ENCODE results near the gene RGS14. TPM values are rescaled to one million over a fixed set of nuclear protein-coding genes. Genes with fewer than 3 reads are reported as not detected.

The RGS14 gene
- total RNA-seq, 1 donor from 2014 or later, result 16.6 TPM

GRCh38 chr5:177396078-177396477 lies 38.4 kb downstream of the RGS14 start:
- Mint-ChIP-seq H3K4me3 (no peak overlapping the region), H3K9me3 (no peaks in the 10 kb centered on the region), H3K27me3 (peaks cover 13% of the 10 kb centered on the region), H3K27ac (no peak overlapping the region), H3K36me3 (no peaks in the 10 kb centered on the region), H3K4me1 (ENCODE audit: unreplicated experiment) (no peaks in the 10 kb centered on the region)
- TF ChIP-seq CTCF (conservative IDR thresholded peaks at IDR 0.05), result no peak
- DNase-seq (ENCODE audit: extremely low spot score, unreplicated experiment), result no peak

- H3K4me1 Mint-ChIP-seq (ENCODE audit: unreplicated experiment), result no peaks in the 10 kb centered on the region
- no peak overlapping the region for H3K27ac Mint-ChIP-seq
- no peak for DNase-seq (ENCODE audit: extremely low spot score, unreplicated experiment)
- H3K27me3 Mint-ChIP-seq, result peaks cover 20% of the 10 kb centered on the region
- no peak for TF ChIP-seq CTCF (conservative IDR thresholded peaks at IDR 0.05)
- H3K9me3 Mint-ChIP-seq, result no peaks in the 10 kb centered on the region
- no peaks in the 10 kb centered on the region for H3K36me3 Mint-ChIP-seq
- no peak overlapping the region for H3K4me3 Mint-ChIP-seq
These were observed 39.1 kb downstream of the RGS14 start for GRCh38 chr5:177396807-177397206.

DNA sequence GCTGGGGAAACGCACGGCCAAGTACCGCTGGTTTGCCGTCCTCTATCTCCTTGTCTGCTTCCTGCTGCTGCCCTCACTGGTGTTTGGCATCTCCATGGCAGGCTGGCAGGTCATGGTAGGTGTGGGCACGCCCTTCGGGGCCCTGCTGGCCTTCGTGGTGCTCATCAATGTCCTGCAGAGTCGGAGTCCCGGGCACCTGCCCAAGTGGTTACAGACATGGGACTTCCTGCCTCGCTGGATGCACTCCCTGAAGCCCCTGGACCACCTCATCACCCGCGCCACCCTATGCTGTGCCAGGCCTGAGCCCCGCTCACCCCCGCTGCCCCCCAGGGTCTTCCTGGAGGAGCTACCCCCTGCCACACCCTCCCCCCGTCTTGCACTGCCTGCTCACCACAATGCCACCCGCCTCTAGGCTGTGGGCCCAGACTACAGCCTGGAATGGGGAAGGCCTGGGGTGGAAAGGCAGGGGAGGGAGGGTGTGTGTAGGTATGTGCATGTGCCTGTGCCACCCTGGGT lies 40.2 kb downstream of the RGS14 start:
- H3K4me1 Mint-ChIP-seq (ENCODE audit: unreplicated experiment), result peaks cover 8% of the 10 kb centered on the region
- H3K36me3 Mint-ChIP-seq, result no peaks in the 10 kb centered on the region
- TF ChIP-seq CTCF (conservative IDR thresholded peaks at IDR 0.05), result no peak
- H3K27ac Mint-ChIP-seq, result no peak overlapping the region
- no peak overlapping the region for H3K4me3 Mint-ChIP-seq
- no peak for DNase-seq (ENCODE audit: extremely low spot score, unreplicated experiment)
- peaks cover 32% of the 10 kb centered on the region for H3K27me3 Mint-ChIP-seq
- H3K9me3 Mint-ChIP-seq, result no peaks in the 10 kb centered on the region

DNA sequence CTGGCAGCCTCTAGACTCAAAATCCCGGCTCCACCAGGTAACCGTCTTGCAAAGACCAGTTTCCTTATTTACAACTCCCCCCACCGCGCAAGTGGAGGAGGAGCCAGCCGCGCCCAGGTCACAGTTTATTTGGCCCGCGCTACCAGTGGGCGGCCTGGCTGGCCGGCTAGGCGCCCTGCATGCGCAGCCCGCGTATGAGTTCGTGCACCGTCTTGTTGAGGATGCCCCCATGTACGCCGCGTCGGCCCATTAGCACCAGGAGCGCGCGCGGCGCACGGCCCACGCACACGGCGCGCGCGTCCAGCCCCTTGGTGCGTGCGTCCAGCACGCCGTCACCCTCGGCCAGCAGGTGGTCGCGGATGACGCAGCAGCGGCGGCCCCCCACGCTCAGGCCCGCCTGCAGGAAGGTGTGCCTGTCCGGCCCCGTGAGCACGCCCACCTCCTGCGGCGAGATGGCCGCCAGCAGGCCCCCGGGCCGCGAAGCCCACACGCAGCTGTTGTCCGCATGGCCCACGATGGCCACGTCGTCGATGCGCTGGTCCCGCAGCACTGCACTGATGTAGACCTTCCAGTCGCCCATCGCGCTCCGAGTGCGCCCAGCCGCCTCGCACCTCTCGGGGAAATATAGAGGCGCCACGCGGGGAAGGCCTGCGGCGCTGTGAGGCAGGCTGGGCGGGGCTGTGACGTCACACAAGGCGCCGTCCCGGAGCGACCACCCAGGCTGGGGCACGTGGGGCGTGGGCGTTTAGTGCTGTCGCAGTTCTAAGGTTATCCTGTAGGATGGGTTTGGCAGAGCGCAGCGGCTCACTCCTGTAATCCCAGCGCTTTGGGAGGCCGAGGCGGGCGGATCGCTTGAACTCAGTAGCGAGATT lies 42.5 kb downstream of the RGS14 start, which contains the start of gene PFN3:
TSS of gene PFN3 (minus strand) at position 665 of the 872 bp plus-strand sequence. CDS start at position 580, 85 bp downstream.
- no peaks in the 10 kb centered on the region for H3K9me3 Mint-ChIP-seq
- H3K27me3 Mint-ChIP-seq, result peaks cover 43% of the 10 kb centered on the region
- no peak for DNase-seq (ENCODE audit: extremely low spot score, unreplicated experiment)
- peaks cover 8% of the 10 kb centered on the region for H3K4me1 Mint-ChIP-seq (ENCODE audit: unreplicated experiment)
- no peak within 1 kb of the TSS for H3K27ac Mint-ChIP-seq
- no peaks in the 10 kb centered on the region for H3K36me3 Mint-ChIP-seq
- no peak for TF ChIP-seq CTCF (conservative IDR thresholded peaks at IDR 0.05)
- no peak within 1 kb of the TSS for H3K4me3 Mint-ChIP-seq

DNA sequence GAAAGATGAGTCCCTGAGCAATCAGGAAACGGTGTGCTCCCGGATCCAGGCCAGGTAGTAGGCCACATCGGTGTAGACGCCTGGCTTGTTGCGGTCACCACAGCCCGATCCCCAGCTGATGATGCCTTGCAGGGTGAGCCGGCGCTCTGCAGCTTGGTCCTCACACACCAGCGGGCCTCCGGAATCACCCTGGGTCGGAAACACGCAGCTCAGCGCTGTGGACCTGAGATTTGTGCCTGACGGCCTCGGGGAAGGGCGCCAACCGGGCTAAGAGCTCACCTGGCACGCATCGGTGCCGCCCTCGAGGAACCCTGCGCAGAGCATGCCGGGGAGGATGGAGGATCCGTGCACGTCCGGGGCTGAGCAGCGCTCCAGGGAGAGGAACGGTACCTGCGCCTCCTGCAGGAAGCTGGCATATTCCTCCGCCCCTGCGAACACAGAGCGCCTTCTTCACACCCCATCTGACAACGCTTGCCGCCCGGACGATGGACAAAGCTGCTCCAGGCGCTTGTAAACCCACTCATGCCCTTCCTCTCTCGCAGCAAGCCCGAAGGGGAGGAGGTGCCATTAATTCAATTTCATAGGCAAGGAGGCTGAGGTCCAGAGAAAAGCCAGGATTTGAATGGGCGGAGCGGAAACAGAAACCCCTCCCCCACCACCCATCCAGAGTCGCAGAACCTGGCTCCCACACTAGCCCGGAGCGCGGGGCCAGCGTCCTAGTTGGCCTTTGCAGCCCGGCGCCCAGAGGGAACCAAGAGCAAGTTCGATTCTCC lies 44.7 kb downstream of the RGS14 start:
- Mint-ChIP-seq H3K27me3 (peaks cover 58% of the 10 kb centered on the region), H3K27ac (peak overlapping the region; percentile 84), H3K4me3 (peak overlapping the region; percentile 91), H3K4me1 (ENCODE audit: unreplicated experiment) (peaks cover 8% of the 10 kb centered on the region), H3K9me3 (no peaks in the 10 kb centered on the region), H3K36me3 (no peaks in the 10 kb centered on the region)
- peak; percentile 82 for DNase-seq (ENCODE audit: extremely low spot score, unreplicated experiment)
- peak; percentile 68 for TF ChIP-seq CTCF (conservative IDR thresholded peaks at IDR 0.05)

All from type B pancreatic cell (in vitro differentiated cells).